H1 (cell line): Measurements from ENCODE around the gene ZNF148. TPM values are rescaled to one million over a fixed set of nuclear protein-coding genes. Genes with fewer than 3 reads are reported as not detected.

Experiments used
- CTCF ChIA-PET: fragments of 300-600 bp; sonication (Branson Sonifier 250); formaldehyde crosslinking; loops from one replicate; lab custom pipeline; 2021; ENCODE audit not compliant: partially characterized antibody; lab: Charles Lee
- POLR2A ChIA-PET: fragments of 300-600 bp; sonication (Branson Sonifier 250); formaldehyde crosslinking; loops from one replicate; lab custom pipeline; 2021; ENCODE audit warnings: inconsistent platforms; ENCODE audit not compliant: partially characterized antibody; lab: Charles Lee
- DNase-seq, 2 experiments: peaks; one replicate each; pipeline versions ENCODE4 v3.0.0 to v3.0.0-alpha.2; 2010 to 2022; ENCODE audit warnings: low spot score in 2 of 2, low read depth in 1 of 2, mixed read lengths in 1 of 2
- FAIRE-seq: peaks from 2 replicates; lab custom pipeline; 2011; peaks lifted over from hg19 to GRCh38; lab: Jason Lieb, UNC
- H2AFZ ChIP-seq: 2 replicates; pipeline ENCODE4 v1.8.1; 2012; ENCODE audit warnings: low read length, inconsistent platforms
- H2AK5ac ChIP-seq: 2 replicates; pipeline ENCODE4 v1.6.1; 2013; ENCODE audit warnings: low read depth, low read length
- H2BK120ac ChIP-seq: replicated peaks from 2 replicates; pipeline ENCODE3; 2013; ENCODE audit warnings: low read depth, low read length, inconsistent platforms
- H2BK12ac ChIP-seq: 2 replicates; pipeline ENCODE4 v1.6.1; 2013; ENCODE audit warnings: low read depth, low read length
- H2BK15ac ChIP-seq: 2 replicates; pipeline ENCODE4 v1.6.1; 2013; ENCODE audit warnings: low read length
- H2BK20ac ChIP-seq: 2 replicates; pipeline ENCODE4 v1.6.1; 2013; ENCODE audit warnings: low read length
- H2BK5ac ChIP-seq: 2 replicates; pipeline ENCODE4 v1.6.1; 2013; ENCODE audit warnings: low read depth, low read length
- H3K14ac ChIP-seq: 2 replicates; pipeline ENCODE4 v1.6.1; 2013; ENCODE audit warnings: inconsistent platforms; ENCODE audit not compliant: insufficient read length
- H3K18ac ChIP-seq: 2 replicates; pipeline ENCODE4 v1.6.1; 2013; ENCODE audit warnings: low read length; ENCODE audit errors: extremely low read depth
- H3K23ac ChIP-seq: 2 replicates; pipeline ENCODE4 v1.6.1; 2013; ENCODE audit warnings: inconsistent platforms; ENCODE audit not compliant: insufficient read length
- H3K23me2 ChIP-seq: 2 replicates; pipeline ENCODE4 v1.6.1; 2013; ENCODE audit warnings: low read depth, low read length
- H3K27ac ChIP-seq: 2 replicates; pipeline ENCODE4 v1.6.1; 2011; ENCODE audit warnings: low read depth, low read length, inconsistent platforms
- H3K27me3 ChIP-seq, 4 experiments: replicated peaks in 1 of 4; 1 replicate in 1 of 4; 2 replicates in 3 of 4; pipeline versions ENCODE4 v1.6.1 to v1.8.1; 2011 to 2013; ENCODE audit warnings: low read length in 3 of 4, mild to moderate bottlenecking in 3 of 4, inconsistent platforms in 2 of 4, mixed read lengths in 2 of 4, moderate library complexity in 1 of 4; ENCODE audit not compliant: control insufficient read depth in 3 of 4, insufficient read depth in 3 of 4; ENCODE audit errors: extremely low read depth in 1 of 4
- H3K36me3 ChIP-seq, 4 experiments: 2 replicates each; pipeline versions ENCODE4 v1.6.1 to v1.8.1; 2011 to 2013; ENCODE audit warnings: mild to moderate bottlenecking in 4 of 4, low read length in 3 of 4, moderate library complexity in 2 of 4, control low read depth in 1 of 4, inconsistent platforms in 1 of 4; ENCODE audit not compliant: insufficient read depth in 4 of 4, control insufficient read depth in 2 of 4
- H3K4ac ChIP-seq: replicated peaks from 2 replicates; pipeline ENCODE3; 2013; ENCODE audit warnings: low read length, low read depth, mixed read lengths, inconsistent platforms; ENCODE audit not compliant: insufficient read length
- H3K4me1 ChIP-seq, 4 experiments: replicated peaks in 1 of 4; 1 replicate in 1 of 4; 2 replicates in 3 of 4; pipeline versions ENCODE4 v1.6.1 to v1.8.1; 2011 to 2013; ENCODE audit warnings: low read length in 3 of 4, inconsistent platforms in 2 of 4, mixed read lengths in 1 of 4; ENCODE audit not compliant: insufficient read depth in 4 of 4, control insufficient read depth in 3 of 4
- H3K4me2 ChIP-seq, 2 experiments: 2 replicates each; pipeline versions ENCODE4 v1.6.1 to v1.8.1; 2011 to 2013; ENCODE audit warnings: low read depth in 2 of 2, low read length in 2 of 2, control low read depth in 1 of 2, inconsistent platforms in 1 of 2, mild to moderate bottlenecking in 1 of 2; ENCODE audit not compliant: insufficient read depth in 1 of 2
- H3K4me3 ChIP-seq, 4 experiments: fragments of 200-600, 300-600 bp in 1 of 4; sonication (generic), shearing (Covaris generic), sonication (Bioruptor Twin) in 1 of 4; 2 replicates each; pipeline versions ENCODE4 v1.5.1 to v1.8.1; 2011 to 2016; ENCODE audit warnings: low read length in 4 of 4, low read depth in 3 of 4, control low read depth in 2 of 4, inconsistent platforms in 2 of 4, mild to moderate bottlenecking in 2 of 4, mixed read lengths in 1 of 4, moderate library complexity in 1 of 4; ENCODE audit not compliant: insufficient read depth in 2 of 4; ENCODE audit errors: extremely low read depth in 1 of 4
- H3K56ac ChIP-seq: replicated peaks from 2 replicates; pipeline ENCODE3; 2013; ENCODE audit warnings: low read depth, mild to moderate bottlenecking, mixed read lengths, low read length, inconsistent platforms; ENCODE audit not compliant: insufficient read length
- H3K79me1 ChIP-seq: 2 replicates; pipeline ENCODE4 v1.6.1; 2013; ENCODE audit warnings: low read depth, low read length, control low read depth
- H3K79me2 ChIP-seq, 2 experiments: 2 replicates each; pipeline versions ENCODE4 v1.6.1 to v1.8.1; 2012 to 2013; ENCODE audit warnings: low read length in 2 of 2, mild to moderate bottlenecking in 2 of 2, inconsistent platforms in 1 of 2; ENCODE audit not compliant: insufficient read depth in 2 of 2, control insufficient read depth in 1 of 2
- H3K9ac ChIP-seq, 4 experiments: replicated peaks in 1 of 4; 1 replicate in 1 of 4; 2 replicates in 3 of 4; pipeline versions ENCODE4 v1.6.1 to v1.8.1; 2011 to 2013; ENCODE audit warnings: low read depth in 3 of 4, low read length in 3 of 4, control low read depth in 2 of 4, mild to moderate bottlenecking in 2 of 4, moderate library complexity in 2 of 4, inconsistent platforms in 1 of 4; ENCODE audit errors: extremely low read depth in 1 of 4
- H3K9me3 ChIP-seq, 2 experiments: 2 replicates each; pipeline versions ENCODE4 v1.6.1 to v1.8.1; 2012 to 2013; ENCODE audit warnings: mild to moderate bottlenecking in 2 of 2, moderate library complexity in 2 of 2, control low read depth in 1 of 2, inconsistent platforms in 1 of 2, low read depth in 1 of 2, low read length in 1 of 2, mixed read lengths in 1 of 2; ENCODE audit not compliant: insufficient read depth in 2 of 2
- H4K20me1 ChIP-seq, 2 experiments: replicated peaks in 1 of 2; 2 replicates each; pipeline versions ENCODE3 to v1.8.1; 2011 to 2013; ENCODE audit warnings: inconsistent platforms in 2 of 2, low read length in 2 of 2, mild to moderate bottlenecking in 1 of 2; ENCODE audit not compliant: insufficient read depth in 2 of 2, control insufficient read depth in 1 of 2
- H4K5ac ChIP-seq: 2 replicates; pipeline ENCODE4 v1.6.1; 2013; ENCODE audit warnings: low read length, low read depth, mixed read lengths, inconsistent platforms; ENCODE audit not compliant: insufficient read length
- H4K8ac ChIP-seq: 2 replicates; pipeline ENCODE4 v1.8.0; 2013; ENCODE audit warnings: mild to moderate bottlenecking, moderate library complexity, low read length, inconsistent platforms; ENCODE audit not compliant: insufficient read depth; ENCODE audit errors: extremely low read depth
- H4K91ac ChIP-seq: replicated peaks from 2 replicates; pipeline ENCODE3; 2013; ENCODE audit warnings: low read length, mixed read lengths, inconsistent platforms; ENCODE audit not compliant: insufficient read length
- BCL11A ChIP-seq, 2 experiments: IDR thresholded peaks; one replicate each; pipeline ENCODE4 v1.6.1; 2011; ENCODE audit warnings: low read depth in 2 of 2, low read length in 2 of 2, mild to moderate bottlenecking in 2 of 2
- CHD1 ChIP-seq: IDR thresholded peaks from 2 replicates; pipeline ENCODE4 v1.6.1; 2012; ENCODE audit warnings: low read depth, low read length, improper control_type of control experiment
- EZH2 ChIP-seq: fragments of 200-600 bp; sonication (generic); IDR thresholded peaks from 2 replicates; pipeline ENCODE4 v1.7.1; 2012; ENCODE audit warnings: low read depth, mild to moderate bottlenecking, moderate library complexity, low read length, inconsistent platforms; ENCODE audit not compliant: severe bottlenecking
- PHF8 ChIP-seq: fragments of 200-600 bp; sonication (generic); conservative IDR thresholded peaks from 2 replicates; pipeline ENCODE4 v1.7.1; 2012; ENCODE audit warnings: low read depth, mild to moderate bottlenecking, inconsistent platforms, low read length, moderate library complexity
- WGBS, 2 experiments: shearing (Covaris generic) in 1 of 2; methylation state at CpG; one replicate each; pipeline versions ENCODE4 v1.1.6 to v1.1.7; 2013 to 2015; ENCODE audit warnings: low lambda C conversion rate in 2 of 2, mixed read lengths in 2 of 2, inconsistent platforms in 1 of 2, low coverage in 1 of 2, missing lambda C conversion rate in 1 of 2; ENCODE audit not compliant: insufficient replicate concordance in 2 of 2, insufficient coverage in 1 of 2, insufficient read length in 1 of 2; ENCODE audit errors: extremely low coverage in 1 of 2, missing lambda C conversion rate in 1 of 2; 5-methylcytosine and 5-hydroxymethylcytosine counted together
- polyA plus RNA-seq, 7 experiments: library from polyadenylated mRNA; depleted of rRNA in 3 of 7; stranded (reverse) in 5 of 7; unstranded in 2 of 7; fragments of >200 nt in 5 of 7; fragments of 200-250 nt in 2 of 7; gene quantifications; 1 replicate in 5 of 7; 2 replicates in 1 of 7; 4 replicates in 1 of 7; pipeline versions ENCODE4 v1.2.1 to v1.2.3, GENCODE V29; 2011 to 2013; ENCODE audit warnings: missing spikeins in 2 of 7, mixed read lengths in 2 of 7
- total RNA-seq: library from RNA; stranded (reverse); fragmentation: NEBNext Ultra II Directional; extraction: Animal tissue kit (Norgen Biotek cat#: 25700); gene quantifications from 2 replicates; pipeline ENCODE4 v1.2.1, GENCODE V29; 2021

Gene ZNF148
- total and polyA plus RNA-seq, 2 of the 8 experiments (the other 6 are each of a cell fraction or from before 2014, with no cell fraction given): 3.7 to 22.6 TPM

DNA sequence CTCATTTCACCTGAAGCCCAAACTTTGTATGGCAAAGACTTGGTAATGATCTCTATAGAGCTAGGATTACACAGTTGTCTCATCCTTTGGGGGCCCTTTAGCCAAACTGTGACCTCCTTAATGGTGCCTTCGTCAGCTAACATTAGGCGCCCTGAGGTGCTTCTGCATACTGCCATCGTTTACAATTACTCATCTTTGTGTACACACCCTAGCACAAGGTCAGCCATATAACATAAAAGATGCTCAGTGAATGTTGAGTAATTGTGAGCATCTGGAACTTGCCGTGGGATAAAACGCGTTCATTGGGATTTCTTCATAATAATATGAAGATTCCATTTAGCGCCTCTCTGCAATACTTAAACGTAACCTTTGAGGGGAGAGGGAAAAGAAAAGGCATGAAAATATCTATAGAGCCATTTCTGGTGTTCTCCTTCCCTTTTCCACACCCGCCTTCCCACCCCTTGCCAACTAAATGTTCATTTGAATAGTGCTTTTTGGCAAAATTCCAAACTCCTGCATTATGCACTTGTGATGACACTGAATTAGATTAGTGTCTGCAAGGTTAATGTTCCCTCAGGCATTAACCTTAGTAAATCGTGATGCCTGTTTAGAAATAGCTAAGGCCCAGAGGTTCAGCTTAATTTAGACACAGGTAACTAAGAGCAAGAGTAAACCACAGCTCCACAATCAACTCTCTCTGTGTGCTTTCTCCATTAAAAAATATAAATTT is 990 bp upstream of the ZNF148 start:
- no peak for DNase-seq

More for the DNA sequence above, 990 bp upstream of the ZNF148 start:
- TF ChIP-seq BCL11A (IDR thresholded peaks at IDR 0.05; ENCODE audit: low read depth in 2 of 2, low read length in 2 of 2) (no peak), CHD1 (no peak), PHF8 (no peak), EZH2 (no peak)
- Histone ChIP-seq H4K91ac (no peak overlapping the region), H2BK15ac (no peak overlapping the region), H2BK20ac (no peak overlapping the region), H2BK120ac (no peak overlapping the region), H3K79me2 (peaks cover 9 to 33% of the 10 kb centered on the region in 2 experiments), H2BK5ac (0 out of 2 replicates have a peak overlapping the region, but pooled peaks have one; percentile 6), H3K9me3 (no peaks in the 10 kb centered on the region), H3K79me1 (peaks cover 2% of the 10 kb centered on the region; the same call in 1 of the 2 replicates), H4K8ac (no peak overlapping the region), H3K18ac (0 out of 2 replicates have a peak overlapping the region, but pooled peaks have one; percentile 93), H2BK12ac (no peak overlapping the region), H3K4me3 (peak overlapping the region; percentile 74 to 94 (median 85)), H3K23ac (no peak overlapping the region), H3K23me2 (peaks cover 10% of the 10 kb centered on the region; the same call in 1 of the 2 replicates), H3K14ac (no peak overlapping the region), H4K5ac (no peak overlapping the region), H3K4me1 (peaks cover 0 to 6% (median 1%) of the 10 kb centered on the region in 4 experiments; a peak in 3 of 7 replicates), H2AK5ac (no peak overlapping the region), H3K4me2 (peak overlapping the region; percentile 85 to 95), H3K56ac (no peak overlapping the region), H2AFZ (peak overlapping the region; percentile 48; the same call in 1 of the 2 replicates), H3K27me3 (no peaks in the 10 kb centered on the region), H3K4ac (peak overlapping the region; percentile 5), H4K20me1 (peaks cover 0 to 4% of the 10 kb centered on the region in 2 experiments), H3K9ac (peak overlapping the region in 3 of 4 experiments; percentile 49 to 78 (median 75); a peak in 5 of 7 replicates), H3K36me3 (no peaks in the 10 kb centered on the region), H3K27ac (no peak overlapping the region)
- ChIA-PET CTCF (interaction anchor here (0.9 to 2.0 kb wide), 4 partner anchors 13 to 381 kb away, joined by 3 to 8 read pairs (median 4); no protein-coding TSS in a partner anchor), POLR2A (interaction anchor here (0.9 to 3.0 kb wide), 5 partner anchors 15 to 1343 kb away, joined by 3 to 13 read pairs (median 3); partner anchors contain the start of gene KALRN)
- no peak for FAIRE-seq
- WGBS, 2 experiments: 71% methylated on average over 10 of the region's 10 CpGs; no CpG with 5 or more reads in 1 of the 2 experiments
